Stimulated activated CD8-positive, alpha-beta memory T cell treated with anti-CD3 and anti-CD28 coated beads, Interleukin-12 subunit alpha, Interleukin-12 subunit beta, amount 100 ng/mL, for 24 hours (primary cell): ENCODE data around the gene ATF2.
"Not testable (repeated sequence)": the region's sequence is repeated elsewhere in the genome, so short reads cannot be mapped to it uniquely, and the experiment has no call there.

Experiments
- DNase-seq: peaks from one replicate; pipeline ENCODE4 v3.0.0-alpha.2; 2020; ENCODE audit errors: extremely low read depth

ATF2 gene

DNA sequence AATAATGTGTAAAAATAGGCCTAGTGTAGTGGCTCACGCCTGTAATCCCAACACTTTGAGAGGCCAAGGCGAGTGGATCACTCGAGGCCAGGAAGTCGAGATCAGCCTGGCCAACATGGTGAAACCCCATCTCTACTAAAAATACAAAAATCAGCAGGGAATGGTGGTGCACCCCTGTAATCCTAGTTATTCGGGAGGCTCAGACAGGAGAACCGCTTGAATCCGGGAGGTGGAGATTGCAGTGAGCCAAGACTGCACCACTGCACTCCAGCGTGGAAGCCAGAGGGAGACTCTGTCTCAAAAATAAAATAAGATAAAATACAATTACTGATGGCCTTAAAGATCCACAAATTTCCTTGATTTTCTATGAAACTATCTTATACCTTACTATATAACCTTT is 3.8 kb downstream of the ATF2 start:
- DNase-seq, result no peak

DNA sequence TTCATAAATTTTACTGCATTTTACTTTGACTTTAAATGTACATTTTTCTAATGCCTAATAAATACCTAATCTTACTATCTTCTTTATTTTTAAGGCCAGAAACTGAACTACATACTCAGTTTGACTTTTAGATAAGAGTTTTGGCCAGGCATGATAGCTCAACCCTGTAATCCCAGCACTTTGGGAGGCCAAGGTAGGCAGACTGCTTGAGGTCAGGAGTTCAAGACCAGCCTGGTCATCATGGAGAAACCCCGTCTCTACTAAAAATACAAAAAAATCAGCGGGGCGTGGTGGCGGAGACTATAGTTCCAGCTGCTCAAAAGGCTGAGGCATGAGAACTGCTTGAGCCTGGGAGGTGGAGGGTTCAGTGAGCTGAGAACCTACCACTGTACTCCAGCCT is 9.1 kb downstream of the ATF2 start:
- no peak for DNase-seq

DNA sequence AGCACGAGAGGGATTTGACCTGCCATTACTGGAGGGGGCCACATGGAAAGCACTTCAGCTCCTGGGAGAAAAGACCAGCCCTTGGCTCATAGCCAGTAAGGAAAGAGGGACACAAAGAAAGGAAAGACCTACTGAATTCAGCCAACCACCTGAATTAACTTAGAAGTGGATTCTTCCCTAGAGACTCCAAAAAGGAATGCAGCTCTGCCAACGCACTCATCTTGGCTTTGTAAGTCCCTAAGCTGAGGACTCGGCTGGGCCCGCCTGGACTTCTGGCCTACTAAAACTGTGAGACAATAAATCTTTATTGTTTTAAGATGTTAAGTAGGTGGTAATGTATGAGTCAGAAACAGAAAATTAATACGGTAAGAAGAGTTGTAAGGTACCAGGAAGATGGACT is 11.5 kb downstream of the ATF2 start:
- DNase-seq, result no peak

DNA sequence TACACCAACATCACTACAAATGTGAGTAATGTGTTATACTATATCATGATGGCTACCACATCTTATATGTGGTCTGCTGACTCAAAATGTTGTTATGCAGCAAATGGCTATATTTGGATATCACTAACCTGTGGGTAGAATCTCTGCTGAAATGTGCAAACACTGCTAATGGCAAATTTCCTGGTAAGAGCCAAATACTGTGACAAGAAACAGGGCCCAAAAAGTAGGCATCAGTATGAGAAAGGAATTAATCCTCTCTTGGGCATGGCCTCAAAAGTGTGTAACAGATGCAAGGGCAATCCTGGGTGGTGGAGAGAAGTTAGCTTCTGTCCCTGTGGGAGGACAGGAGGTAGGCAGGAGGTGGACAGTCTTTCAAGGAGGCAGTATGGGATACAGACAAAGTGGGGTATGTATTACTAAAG is 13.3 kb downstream of the ATF2 start:
- no peak for DNase-seq

DNA sequence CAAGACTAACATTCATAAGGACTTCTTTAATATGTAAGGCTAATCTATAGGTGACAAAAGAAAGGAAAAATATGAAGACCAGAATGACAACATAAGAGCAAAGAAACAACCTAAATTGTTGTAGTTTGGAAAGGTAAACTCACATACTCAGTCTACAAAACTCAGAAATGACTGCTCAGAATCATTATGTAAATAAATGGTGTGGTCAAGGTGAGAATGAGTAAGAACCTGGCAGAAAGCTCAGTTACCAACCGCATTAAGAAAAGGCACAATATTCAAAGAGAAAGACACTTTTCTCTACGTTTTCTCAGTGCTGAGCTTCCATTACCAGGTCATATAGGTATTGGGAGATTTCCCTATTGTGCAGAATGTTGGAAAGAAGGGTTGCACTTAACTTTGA is 15.8 kb downstream of the ATF2 start:
- DNase-seq, result no peak

DNA sequence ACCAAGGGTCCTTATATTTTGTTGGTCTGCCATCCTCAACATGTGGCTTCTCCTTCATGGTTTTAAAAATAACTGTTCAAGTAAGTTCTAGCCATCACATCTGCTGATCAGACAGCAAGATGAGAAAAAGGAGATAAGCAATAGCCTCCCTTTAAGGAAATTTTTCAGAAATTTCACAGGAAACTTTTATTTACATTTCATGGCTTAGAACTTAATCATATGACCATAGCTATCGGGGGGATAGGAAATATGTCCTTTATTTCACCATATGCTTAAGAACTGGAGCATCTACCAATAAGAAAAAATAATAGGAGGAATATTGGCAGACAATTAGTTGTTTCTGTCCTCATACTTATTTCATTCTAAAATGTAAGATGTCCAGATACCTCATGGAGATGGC is 16.2 kb downstream of the ATF2 start:
- no peak for DNase-seq

DNA sequence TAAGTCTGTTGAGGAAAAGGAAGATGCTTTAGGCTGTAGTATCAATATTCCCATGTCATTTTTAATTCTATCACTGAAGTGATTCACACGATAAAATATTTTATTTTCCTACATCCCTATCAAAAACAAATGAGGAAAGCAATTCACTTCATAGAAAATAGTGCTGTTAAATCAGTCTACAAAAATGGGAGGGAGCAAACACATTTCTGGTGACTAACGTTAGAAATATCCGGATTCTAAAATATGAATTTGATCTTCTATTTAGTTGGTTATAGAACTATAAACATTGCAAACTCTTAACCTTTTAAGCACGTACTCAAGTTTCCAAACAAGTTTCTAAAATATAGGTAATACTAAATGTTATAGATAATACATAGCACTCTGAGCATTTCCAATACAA is 20.8 kb downstream of the ATF2 start:
- no peak for DNase-seq

DNA sequence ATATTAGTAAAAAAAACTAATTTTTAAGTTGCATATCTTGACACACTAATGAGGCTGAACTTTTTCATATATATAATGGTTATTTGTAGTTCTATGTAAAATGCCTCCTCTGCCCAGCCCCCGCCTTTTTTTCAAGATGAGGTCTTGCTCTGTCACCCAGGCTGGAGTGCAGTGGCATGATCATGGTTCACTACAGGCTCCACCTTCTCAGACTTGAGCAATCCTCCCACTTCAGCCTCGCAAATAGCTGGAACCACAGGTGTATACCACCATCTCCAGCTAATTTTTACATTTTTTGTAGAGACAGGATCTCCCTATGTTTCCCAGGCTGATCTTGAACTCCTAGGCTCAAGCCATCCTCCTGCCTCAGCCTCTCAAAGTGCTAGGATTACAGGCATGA is 24.3 kb downstream of the ATF2 start:
- no peak for DNase-seq

DNA sequence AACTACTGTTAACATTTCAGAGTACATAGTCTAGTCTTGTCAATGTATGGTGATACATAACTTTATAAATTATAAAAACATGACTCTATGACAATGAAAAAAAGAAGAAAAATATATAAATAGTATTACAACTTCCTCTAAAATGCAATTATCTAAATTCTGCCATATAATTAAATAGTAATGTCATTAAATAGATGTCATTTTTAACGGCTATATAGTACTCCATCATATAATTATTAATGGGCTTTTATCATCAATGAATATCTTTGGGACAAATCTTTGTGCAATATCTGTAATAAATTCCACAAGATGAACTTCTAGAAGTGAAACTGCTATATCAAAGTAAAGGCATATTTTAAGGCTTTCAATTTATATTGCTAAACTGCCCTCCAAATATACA is 24.8 kb downstream of the ATF2 start:
- DNase-seq, result no peak

DNA sequence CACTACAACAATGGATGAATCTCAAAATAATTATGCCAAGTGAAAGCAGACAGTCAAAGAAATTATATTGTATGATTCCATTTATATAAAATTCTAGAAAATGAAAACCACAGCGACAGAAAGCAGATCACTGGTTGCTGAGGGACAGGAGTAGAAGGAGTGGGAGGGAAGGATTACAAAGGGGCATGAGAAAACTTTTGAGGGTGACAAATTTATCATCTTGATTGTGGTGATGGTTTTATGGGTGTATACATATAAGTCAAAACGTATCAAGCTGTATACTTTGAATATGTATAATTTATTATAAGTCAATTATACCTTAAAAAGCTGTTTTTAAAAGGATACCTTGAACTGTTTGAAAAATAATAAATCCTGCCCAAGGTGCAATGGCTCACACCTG is 27.7 kb downstream of the ATF2 start:
- DNase-seq, result no peak

DNA sequence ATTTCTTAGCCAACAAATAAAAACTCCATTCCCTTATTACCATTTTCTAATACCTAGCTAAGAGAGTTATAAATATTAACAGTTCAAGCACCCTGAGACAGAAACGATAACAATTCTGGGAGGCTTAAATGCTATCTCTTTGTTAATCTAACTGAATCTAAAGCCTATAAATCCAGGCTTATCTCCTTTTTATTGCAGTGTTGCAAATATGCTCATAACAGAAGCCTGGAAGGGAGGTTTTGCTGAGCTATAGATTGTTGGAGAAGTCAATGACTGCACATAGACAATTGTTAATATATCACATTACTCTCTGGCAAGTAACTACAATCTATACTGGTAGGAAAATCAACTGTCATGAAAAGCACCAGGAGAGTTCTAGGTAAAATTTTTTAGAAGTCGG is 30.2 kb downstream of the ATF2 start:
- DNase-seq, result no peak

DNA sequence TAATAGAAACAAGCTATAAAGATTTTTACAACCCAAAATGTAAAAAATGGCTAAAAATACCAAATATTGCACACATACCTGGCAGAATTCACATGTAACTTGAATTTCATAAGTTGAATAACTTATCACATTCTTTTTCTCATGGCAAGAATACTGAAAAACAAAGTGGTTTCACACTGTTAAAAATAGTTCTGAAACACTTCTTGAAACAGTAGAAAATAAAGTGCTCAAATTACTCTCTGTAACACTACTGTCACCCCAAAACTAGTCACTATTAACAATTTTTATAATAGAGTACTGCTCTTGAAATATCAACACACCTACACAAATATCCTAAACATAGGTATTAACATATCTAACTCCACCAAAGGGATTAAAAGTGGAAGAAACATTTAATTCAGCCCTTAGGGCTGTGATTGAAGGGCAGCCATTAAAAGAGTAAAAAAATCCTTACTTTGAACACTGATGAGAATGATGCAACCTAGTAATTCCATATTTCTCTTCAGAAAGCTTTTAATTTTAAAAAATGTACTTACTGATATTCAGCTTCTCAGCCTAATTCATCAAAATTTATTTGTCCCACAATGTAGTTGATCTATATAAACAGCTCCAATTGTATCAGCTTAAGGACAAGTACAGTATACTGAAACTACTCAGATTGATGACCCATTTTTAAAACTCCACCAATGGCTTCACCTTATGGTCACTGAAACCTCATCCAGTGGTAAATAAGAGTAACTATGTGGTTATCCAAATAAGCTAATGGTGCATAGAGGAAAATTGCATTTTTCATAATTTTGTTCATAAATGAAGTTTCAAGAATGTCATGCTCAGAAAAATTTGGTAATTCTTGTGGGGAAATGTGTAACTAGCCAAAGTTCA is 31.4 kb downstream of the ATF2 start:
- no peak for DNase-seq

DNA sequence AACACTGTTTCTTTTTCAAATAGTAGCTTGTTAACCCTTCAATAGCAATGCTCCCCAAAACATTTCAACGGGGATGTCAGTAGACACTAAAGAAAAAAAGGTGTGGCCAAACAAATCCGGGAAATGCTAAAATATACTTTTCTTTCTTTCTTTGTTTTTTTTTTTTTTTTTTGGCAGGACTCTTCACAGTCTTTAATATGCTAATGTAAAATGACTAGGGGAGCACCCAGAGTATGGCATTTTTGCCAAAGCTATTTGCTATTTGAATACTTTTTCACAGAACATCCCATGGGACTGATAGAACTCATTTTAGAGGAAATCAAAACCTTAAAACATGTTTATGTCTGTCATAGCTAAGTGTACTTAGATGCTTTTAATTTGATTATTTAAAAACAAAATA is 32.1 kb downstream of the ATF2 start:
- DNase-seq, result no peak

DNA sequence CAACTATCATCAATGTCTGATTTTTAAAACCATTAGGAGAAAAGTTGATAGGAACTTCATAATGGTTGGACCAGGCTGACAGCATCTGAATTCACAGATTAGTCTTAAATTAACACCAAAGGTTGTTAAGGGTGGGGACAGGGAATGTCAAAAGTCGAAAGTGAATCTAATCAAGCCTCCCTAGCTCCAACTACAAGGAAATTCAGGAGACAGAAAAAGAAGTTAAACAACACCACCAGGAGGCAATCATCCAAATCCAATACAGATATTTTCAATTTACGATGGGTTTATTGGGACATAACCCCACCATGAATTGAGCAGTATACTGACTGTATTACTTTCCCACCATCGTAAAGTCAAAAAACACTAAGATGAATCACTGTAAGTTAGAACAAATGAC is 32.8 kb downstream of the ATF2 start:
- no peak for DNase-seq

DNA sequence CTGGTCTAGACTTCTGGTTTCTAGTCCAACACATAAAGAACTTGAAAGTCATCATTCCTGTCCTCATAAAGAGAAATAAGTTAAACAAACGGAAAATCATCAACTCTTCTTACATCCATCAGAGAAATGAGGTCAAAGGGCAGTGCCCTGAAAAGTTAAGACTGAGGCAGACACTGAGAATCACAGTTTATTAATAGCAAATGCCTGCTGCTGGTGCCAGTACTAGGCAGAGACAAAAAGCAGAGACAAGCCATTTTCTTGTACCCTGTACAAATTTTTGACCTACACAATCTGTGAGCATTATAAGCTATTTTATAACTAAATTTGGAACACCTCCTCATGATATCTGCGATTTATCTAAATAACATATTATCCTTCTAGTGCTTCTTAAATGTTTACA is 36.8 kb downstream of the ATF2 start:
- no peak for DNase-seq

DNA sequence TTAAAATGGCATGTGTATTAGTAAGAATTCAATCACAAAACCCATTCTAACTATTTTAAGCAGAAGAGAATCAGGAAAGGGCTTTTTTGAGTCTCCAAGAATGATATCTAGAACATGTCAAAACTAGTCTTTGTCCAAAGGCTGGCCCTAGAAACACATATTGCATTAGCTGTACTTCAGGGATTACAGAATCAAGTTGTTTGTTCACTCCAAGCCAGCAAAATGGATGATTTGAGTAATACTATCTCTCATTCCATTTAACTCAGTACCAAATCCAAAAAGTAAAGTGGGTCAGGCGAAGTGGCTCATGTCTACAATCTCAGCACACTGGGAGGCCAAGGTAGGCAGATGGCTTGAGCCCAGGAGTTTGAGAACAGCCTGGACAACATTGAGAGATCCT is 41.3 kb downstream of the ATF2 start:
- DNase-seq, result no peak

DNA sequence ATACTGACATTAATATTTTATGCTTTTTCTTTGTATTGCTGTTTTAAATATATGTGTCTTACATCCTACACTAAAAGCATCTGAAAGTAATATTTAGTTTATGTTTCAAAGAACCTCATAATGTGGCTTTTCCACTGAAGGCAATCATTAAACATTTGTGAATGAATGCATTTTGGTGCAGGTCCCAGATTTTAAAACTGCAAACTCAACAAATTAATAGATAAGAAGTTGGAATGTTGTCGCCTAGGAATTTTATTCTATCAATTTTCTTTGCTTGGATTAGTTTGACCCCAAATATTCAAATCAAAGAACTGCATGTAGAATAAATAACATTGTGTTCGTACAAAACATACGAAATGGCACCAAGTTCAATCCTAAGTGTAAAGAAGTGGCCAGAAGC is 44.7 kb downstream of the ATF2 start:
- no peak for DNase-seq

DNA sequence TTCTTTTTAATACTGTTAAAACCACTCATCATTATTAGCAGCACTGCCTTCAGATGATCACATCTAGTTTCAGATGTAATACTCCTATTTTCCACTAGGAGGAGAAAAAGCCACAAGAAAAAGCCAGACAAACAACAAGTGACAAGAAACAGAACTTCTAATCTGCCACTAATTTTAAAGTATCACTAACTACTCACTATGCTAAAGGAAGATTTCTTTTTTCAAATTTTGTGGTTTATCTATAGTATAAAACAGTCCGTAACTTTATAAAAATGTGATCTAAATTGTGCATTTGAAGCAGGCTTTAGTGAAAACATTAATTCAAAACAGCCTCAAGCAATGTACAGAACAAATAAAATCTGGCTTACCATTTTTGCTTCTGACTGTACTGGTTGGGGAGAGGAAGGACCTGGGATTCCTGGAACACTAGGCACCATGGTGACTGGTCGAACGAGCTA is 56.8 kb downstream of the ATF2 start:
- DNase-seq, result no peak

DNA sequence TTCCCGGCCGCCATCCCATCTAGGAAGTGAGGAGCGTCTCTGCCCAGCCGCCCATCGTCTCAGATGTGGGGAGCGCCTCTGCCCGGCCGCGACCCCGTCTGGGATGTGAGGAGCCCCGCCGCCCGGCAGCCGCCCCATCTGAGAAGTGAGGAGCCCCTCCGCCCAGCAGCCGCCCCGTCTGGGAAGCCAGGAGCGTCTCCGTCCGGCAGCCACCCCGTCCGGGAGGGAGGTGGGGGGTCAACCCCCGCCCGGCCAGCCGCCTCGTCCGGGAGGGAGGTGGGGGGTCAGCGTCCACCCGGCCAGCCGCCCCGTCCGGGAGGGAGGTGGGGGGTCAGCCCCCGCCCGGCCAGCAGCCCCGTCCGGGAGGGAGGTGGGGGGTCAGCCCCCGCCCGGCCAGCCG is 59.9 kb downstream of the ATF2 start:
- DNase-seq, result not testable (repeated sequence)

DNA sequence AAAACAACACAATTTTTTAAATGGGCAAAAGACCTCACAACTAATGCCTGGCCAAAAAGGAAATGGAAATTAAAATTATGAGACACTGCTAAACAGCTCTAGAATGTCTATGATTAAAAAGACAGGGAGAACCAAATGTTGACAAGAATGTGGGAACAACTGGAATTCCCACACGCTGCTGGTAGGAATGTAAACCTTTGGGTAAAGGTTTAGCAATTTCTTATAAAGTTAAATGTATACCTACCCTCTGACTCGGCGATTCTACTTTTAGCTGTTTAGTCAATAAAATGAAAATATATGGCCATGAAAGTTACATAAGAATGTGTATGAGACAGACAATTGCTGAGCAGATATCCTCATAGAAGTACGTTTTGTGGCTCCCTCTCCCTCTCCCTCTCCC is 60.9 kb downstream of the ATF2 start:
- no peak for DNase-seq

DNA sequence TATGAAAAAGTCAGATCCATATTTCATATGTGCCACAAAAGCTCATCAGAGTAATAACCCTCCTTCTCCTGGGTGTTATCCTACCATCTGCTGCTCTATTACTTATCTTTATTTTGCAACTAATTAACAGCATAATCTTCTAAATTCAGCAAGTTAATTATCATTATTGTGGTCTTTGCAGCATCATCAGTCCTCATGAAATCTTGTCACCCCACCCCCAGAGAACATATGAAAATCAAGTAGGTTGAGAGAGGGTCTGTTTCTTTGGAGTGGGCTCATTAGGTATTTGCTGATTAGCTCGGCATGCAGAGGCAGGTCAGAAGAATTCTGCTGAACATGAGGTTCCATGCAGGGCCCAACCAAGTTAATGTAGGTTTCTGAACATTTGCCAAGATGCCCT is 64.8 kb downstream of the ATF2 start:
- DNase-seq, result no peak

DNA sequence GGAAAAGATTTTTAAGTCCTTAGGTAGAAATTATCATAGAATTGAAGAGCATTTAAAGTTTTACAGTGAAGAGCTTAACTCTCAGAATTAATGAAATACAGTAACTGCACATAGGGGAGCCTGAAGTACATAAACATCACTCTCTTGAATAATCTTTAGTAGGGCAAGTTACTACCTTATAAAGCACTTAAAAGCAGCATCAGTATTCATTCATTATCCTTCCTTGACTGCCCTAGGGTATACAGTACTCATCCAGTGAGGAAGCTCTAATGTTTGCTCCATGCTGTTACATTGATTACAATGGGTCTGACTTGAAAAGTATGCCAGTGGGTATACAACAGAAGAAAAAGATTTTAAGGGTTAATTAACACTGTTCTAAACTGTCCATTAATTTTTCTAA is 66.5 kb downstream of the ATF2 start:
- no peak for DNase-seq

DNA sequence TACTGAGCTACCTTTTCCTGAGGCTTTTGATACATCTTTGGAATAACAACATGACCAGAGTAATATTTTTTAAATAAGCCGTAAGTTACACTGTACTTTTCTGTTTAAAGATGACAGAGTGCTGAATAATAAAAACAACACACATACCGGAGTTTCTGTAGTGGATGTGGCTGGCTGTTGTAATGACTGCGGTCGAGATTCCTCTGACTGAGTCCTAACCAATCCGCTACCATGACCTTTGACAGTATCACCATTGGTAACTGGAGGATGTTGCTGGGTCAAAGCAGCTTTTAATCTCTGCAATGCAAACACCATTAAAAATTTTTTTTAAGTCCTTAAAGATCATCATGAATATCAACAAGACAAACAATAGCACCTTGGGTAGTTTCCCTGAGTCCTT is 70.7 kb downstream of the ATF2 start:
- no peak for DNase-seq

DNA sequence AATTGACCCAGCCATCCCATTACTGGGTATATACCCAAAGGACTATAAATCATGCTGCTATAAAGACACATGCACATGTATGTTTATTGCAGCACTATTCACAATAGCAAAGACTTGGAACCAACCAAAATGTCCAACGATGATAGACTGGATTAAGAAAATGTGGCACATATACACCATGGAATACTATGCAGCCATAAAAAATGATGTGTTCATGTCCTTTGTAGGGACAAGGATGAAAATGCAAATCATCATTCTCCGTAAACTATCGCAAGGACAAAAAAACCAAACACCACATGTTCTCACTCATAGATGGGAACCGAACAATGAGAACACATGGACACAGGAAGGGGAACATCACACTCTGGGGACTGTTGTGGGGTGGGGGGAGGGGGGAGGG is 83.9 kb downstream of the ATF2 start:
- not testable (repeated sequence) for DNase-seq
